Activated T-helper 9 cell treated with anti-CD3 and anti-CD28 coated beads, Interleukin-2, amount 50 U/mL, for 16 hours (primary cell): Measurements from ENCODE around the gene SCN7A.
"Not testable (repeated sequence)": the region's sequence is repeated elsewhere in the genome, so short reads cannot be mapped to it uniquely, and the experiment has no call there.

Source experiments
- DNase-seq: peaks from one replicate; pipeline ENCODE4 v3.0.0-alpha.2; 2020; ENCODE audit warnings: low read depth

SCN7A gene

GRCh38 chr2:166494140-166494624 lies at the start of gene SCN7A:
SCN7A (minus strand) TSS chr2:166494249; CDS start chr2:166477696, 16,553 bp downstream.
- no peak for DNase-seq

GRCh38 chr2:166539340-166540162 lies 45.5 kb upstream of the SCN7A start:
- no peak for DNase-seq

- DNase-seq: no peak
Observed at GRCh38 chr2:166536111-166536510, 42.1 kb upstream of the SCN7A start.

GRCh38 chr2:166521155-166521554 lies 27.1 kb upstream of the SCN7A start:
- DNase-seq: no peak

- no peak for DNase-seq
Observed at GRCh38 chr2:166520604-166521003, 26.6 kb upstream of the SCN7A start.

- DNase-seq: no peak
Observed at GRCh38 chr2:166519391-166519962, 25.4 kb upstream of the SCN7A start.

GRCh38 chr2:166518634-166519390 lies 24.8 kb upstream of the SCN7A start:
- DNase-seq: no peak

GRCh38 chr2:166517533-166518061 lies 23.5 kb upstream of the SCN7A start:
- DNase-seq: no peak

- DNase-seq: no peak
Observed at GRCh38 chr2:166516712-166517303, 22.8 kb upstream of the SCN7A start.

- no peak for DNase-seq
Observed at GRCh38 chr2:166513952-166514351, 19.9 kb upstream of the SCN7A start.

- DNase-seq: no peak
Observed at GRCh38 chr2:166499281-166499680, 5.2 kb upstream of the SCN7A start.

- DNase-seq: no peak
Observed at GRCh38 chr2:166491461-166491860, 2.6 kb downstream of the SCN7A start.

- no peak for DNase-seq
Observed at GRCh38 chr2:166487171-166487570, 6.9 kb downstream of the SCN7A start.

GRCh38 chr2:166485558-166486178 lies 8.4 kb downstream of the SCN7A start:
- DNase-seq: no peak

GRCh38 chr2:166472332-166472731 lies 21.7 kb downstream of the SCN7A start:
- DNase-seq: no peak

GRCh38 chr2:166468124-166469024 lies 25.7 kb downstream of the SCN7A start:
- no peak for DNase-seq

- no peak for DNase-seq
Observed at GRCh38 chr2:166464187-166464586, 29.9 kb downstream of the SCN7A start.

GRCh38 chr2:166463640-166464039 lies 30.4 kb downstream of the SCN7A start:
- no peak for DNase-seq

- DNase-seq: no peak
Observed at GRCh38 chr2:166458674-166459073, 35.4 kb downstream of the SCN7A start.

- not testable (repeated sequence) for DNase-seq
Observed at GRCh38 chr2:166455823-166456222, 38.2 kb downstream of the SCN7A start.
